NCI-H2107 (cell line): Measurements from ENCODE around the gene ELANE.
"Not testable (repeated sequence)": the region's sequence is repeated elsewhere in the genome, so short reads cannot be mapped to it uniquely, and the experiment has no call there.

Source experiments
- DNase-seq: peaks from one replicate; lab custom pipeline; 2025; lab: John Stamatoyannopoulos, UW

Gene ELANE

DNA sequence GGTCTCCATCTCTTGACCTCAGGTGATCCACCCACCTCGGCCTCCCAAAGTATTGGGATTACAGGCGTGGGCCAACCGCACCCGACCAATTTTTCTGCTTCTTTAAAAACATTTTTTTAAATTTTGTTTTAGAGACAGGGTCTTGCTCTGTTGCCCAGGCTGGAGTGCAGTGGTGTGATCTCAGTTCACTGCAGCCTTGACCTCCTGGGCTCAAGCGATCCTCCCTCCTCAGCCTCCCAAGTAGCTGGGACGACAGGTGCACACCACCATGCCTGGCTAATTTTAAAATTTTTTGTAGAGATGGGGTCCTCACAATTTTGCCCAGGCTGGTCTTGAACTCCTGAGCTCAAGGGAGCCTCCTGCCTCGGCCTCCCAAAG lies 9.3 kb upstream of the ELANE start:
- DNase-seq, result not testable (repeated sequence)

DNA sequence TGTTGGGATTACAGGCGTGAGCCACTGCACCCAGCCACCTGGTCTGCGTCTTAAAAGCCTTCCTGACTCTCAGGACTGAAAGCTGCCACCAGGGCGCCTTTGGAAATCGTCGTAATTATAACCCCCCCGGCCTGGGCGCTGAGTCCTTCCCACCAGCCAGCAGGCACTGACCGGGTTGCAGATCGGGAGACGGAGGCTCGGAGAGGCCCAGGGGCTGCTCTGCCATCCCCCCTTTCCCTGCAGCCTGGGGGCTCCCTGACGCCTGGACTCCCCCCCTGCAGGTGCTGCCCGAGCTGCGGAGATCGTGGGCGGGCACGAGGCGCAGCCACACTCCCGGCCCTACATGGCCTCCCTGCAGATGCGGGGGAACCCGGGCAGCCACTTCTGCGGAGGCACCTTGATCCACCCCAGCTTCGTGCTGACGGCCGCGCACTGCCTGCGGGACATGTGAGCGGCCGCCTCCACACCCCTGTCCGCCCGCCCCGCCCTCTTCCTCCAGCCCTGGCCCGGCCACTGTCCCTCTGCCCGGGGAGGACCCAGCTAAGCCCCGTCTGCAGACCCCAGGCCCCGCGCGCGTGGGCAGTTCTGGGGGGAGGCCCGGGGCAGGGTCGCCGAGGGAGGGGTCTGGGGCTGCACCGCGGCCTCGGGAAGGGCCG lies 8.8 kb upstream of the ELANE start:
- no peak for DNase-seq

DNA sequence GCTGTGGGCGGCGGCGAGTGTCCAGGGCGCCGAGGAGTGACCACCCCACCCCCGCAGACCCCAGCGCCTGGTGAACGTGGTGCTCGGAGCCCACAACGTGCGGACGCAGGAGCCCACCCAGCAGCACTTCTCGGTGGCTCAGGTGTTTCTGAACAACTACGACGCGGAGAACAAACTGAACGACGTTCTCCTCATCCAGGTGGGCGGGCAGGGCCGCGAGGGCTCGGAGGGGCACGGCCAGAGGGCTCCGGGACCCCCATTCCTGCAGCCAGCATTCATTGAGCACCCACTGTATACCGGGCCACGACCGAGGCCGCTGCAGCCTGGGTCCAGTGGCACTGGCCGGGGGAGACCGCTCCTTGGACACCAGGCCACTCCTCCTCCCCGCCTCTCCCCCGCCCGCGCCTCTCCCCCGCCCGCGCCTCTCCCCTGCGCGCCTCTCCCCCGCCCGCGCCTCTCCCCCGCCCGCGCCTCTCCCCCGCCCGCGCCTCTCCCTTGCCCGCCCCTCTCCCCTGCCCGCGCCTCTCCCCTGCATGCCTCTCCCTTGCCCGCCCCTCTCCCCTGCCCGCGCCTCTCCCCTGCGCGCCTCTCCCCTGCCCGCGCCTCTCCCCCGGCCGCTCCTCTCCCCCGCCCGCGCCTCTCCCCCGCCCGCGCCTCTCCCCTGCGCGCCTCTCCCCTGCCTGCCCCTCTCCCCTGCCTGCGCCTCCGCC lies 8.1 kb upstream of the ELANE start:
- DNase-seq, result no peak

DNA sequence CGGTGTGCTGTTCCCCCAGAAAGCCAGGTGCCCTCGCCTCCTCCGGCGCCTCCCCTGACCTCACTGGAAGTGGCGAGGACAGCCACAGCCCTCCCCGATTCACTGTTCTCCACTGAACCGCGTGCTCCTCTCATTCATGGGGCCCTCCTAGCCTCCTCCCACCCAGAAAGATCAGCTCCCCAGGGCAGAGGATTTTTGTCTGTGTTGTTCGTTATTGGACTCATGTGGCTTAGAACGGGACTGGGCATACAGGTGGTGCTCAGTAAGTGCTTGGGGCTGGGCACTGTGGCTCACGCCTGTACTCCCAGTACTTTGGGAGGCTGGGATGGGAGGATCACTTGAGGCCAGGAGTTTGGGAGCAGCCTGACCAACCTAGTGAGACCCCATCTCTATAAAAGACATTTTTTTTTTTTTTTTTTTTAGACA lies 7.5 kb upstream of the ELANE start:
- DNase-seq, result no peak

DNA sequence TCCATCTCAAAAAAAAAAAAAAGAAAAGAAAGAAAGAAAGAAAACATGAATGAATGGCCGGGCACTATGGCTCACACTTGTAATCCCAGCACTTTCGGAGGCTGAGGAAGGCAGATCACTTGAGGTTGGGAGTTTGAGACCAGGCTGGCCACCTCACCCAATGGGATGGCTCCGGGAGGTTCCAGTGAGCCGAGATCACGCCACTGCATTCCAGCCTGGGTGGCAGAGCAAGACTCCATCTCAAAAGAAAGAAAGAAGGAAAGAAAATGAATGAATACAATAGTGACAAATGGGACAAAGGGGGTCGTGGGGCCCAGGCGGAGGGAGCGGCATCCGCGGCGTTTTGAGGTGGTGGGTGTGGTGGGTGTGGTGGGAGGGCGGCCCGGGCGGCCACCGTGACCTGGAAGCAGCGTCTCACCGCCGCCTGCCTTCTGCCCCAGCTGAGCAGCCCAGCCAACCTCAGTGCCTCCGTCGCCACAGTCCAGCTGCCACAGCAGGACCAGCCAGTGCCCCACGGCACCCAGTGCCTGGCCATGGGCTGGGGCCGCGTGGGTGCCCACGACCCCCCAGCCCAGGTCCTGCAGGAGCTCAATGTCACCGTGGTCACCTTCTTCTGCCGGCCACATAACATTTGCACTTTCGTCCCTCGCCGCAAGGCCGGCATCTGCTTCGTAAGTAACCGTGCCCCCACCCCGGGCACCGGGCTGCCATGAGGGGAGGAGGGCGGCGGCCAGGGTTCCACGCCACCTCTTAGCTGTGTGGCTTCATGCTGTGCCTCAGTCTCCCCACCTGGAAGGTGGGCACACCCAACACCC lies 6.2 kb upstream of the ELANE start:
- DNase-seq, result no peak

DNA sequence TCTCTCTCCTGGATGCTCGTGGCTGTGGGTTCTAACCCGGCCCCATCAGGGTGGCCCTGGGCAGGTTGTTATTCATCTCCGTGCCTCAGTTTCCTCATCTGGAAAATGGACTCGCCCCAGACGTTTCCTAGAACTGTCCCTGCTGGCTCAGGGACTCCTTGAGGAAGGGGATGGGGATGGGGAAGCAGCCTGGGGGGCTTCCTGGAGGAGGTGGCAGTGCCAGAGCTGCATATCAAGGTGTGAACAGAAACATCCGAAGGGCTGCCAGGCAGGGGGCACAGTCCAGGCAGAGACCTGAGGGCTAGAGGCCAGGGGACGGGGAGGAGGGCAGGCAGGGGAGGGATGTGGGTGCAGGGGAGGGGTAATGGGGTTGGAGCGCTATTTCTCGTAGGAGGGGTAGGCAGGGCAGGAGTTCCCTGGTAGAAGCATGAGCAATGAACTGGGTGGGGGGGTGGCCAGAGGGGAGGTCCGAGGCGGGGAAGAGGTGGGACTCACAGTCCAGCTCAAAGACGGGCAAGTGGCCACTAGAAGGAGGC lies 3.6 kb upstream of the ELANE start:
- DNase-seq, result no peak

DNA sequence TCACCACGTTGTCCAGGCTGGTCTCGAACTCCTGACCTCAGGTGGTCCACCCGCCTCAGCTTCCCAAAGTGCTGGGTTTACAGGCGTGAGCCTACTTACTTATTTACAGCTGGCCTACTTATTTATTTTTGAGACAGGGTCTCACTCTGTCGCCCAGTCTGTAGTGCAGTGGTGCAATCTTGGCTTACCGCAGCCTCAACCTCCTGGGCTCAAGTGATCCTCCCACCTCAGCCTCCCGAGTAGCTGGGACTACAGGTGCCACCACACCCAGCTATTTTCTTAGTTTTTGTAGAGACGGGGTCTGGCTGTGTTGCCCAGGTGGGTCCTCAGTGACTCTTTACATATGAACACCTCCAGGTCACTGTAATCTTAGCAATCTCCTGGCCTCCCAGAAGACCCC lies 2.9 kb upstream of the ELANE start:
- not testable (repeated sequence) for DNase-seq

DNA sequence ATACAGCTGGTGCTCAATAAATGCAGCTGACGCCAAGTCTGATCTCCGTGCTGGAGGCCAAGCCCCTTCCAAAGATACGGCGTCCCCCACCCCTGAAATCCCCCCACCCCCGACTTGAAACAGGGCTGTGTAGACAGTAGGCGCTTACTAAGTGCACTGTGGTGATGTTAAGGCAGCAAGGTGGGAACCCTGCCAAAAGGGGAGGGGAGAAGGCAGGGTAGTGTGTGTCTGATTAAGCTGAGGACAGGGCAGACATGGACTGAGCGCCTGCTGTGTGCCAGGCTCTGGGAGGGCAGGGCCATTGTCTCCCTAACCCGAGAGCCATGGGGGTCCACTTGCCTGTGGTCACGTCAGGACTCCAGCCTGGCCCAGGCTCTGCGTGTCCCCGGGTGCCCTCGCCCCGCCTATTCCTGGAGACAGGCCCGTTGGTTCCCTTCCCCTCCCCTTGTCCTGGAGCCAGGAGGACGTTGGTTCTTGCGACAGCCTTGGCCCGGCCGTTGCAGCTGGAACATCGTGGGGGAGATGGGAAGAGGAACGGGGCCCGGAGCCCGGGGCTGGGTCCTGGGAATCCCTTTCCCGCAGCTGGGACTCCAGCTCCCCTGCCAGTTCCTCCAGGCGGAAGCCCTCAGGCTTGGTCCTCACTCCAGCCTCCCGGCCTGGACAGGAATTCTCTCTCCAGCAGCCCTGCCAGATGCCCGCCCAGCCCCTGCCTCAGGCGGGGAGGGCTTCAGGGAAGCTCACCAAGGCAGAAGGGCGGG lies 1.7 kb upstream of the ELANE start:
- no peak for DNase-seq

DNA sequence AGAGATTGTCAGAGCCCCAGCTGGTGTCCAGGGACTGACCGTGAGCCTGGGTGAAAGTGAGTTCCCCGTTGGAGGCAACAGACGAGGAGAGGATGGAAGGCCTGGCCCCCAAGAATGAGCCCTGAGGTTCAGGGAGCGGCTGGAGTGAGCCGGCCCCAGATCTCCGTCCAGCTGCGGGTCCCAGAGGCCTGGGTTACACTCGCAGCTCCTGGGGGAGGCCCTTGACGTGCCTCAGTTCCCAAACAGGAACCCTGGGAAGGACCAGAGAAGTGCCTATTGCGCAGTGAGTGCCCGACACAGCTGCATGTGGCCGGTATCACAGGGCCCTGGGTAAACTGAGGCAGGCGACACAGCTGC lies 1.1 kb upstream of the ELANE start:
- no peak for DNase-seq

DNA sequence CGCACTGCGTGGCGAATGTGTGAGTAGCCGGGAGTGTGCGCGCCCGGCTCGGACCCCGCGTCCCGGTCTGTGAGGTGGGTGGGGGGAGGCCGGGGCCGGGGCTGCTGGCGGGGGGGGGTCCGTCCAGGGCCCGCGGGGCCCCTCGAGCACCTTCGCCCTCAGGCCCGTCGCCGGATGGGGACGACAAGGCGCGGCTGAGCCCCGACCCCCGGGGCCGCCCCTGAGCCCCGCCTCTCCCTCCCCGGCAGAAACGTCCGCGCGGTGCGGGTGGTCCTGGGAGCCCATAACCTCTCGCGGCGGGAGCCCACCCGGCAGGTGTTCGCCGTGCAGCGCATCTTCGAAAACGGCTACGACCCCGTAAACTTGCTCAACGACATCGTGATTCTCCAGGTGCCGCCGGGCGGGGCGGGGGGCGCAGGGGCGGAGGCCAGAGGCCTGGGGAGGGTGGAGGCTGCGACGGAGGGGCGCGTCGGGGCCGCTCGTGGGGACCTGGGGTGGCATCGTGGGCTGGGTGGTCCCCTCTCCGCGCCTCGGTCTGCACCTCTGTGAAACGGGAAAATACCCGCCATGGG lies 997 bp downstream of the ELANE start:
- no peak for DNase-seq

DNA sequence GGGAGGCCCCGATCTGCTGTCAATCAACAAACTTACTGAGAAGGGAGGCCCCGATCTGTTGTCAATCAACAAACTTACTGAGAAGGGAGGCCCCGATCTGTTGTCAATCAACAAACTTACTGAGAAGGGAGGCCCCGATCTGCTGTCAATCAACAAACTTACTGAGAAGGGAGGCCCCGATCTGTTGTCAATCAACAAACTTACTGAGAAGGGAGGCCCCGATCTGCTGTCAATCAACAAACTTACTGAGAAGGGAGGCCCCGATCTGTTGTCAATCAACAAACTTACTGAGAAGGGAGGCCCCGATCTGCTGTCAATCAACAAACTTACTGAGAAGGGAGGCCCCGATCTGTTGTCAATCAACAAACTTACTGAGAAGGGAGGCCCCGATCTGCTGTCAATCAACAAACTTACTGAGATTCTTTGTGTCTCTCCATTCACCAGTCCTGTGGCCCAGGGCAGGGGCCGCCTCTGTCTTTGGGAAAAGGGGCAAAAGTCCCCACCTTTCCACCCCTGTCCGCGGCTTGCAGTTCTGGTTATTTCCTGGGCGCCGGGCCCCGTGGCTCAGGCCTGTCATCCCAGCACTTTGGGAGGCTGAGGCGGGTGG lies 1.6 kb downstream of the ELANE start:
- DNase-seq, result not testable (repeated sequence)

DNA sequence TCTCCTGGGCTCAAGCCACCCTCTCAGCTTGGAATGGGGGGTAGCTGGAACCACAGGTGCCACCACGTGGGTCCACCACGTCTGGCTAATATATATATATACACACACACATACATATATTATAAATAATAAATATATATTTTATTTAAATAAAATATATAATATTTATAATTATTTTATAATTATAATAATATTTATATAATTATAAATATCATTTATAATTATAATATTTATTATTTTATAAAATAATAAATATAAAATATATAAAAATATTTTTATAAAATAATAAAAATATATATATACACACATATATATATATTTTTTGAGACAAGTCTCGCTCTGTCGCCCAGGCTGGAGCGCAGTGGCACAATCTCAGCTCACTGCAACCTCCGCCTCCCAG lies 2.4 kb downstream of the ELANE start:
- DNase-seq, result no peak

DNA sequence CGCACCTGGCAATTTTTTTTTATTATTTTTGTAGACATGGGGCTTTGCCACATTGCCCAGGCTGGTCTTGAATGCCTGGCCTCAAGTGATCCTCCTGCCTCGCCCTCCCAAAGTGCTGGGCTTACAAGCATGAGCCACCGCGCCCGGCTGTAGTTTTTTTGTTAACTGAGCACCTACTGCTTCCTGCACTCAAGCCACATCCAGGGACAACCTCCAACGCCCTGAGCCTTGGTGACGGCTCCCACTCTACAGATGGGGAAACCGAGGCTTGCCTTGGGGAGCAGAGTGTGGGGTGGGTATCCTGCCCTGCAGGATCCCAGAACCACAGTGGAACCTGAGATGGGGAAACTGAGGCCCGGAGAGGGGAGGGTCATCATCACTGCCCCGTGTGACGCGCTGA lies 3.0 kb downstream of the ELANE start:
- no peak for DNase-seq

DNA sequence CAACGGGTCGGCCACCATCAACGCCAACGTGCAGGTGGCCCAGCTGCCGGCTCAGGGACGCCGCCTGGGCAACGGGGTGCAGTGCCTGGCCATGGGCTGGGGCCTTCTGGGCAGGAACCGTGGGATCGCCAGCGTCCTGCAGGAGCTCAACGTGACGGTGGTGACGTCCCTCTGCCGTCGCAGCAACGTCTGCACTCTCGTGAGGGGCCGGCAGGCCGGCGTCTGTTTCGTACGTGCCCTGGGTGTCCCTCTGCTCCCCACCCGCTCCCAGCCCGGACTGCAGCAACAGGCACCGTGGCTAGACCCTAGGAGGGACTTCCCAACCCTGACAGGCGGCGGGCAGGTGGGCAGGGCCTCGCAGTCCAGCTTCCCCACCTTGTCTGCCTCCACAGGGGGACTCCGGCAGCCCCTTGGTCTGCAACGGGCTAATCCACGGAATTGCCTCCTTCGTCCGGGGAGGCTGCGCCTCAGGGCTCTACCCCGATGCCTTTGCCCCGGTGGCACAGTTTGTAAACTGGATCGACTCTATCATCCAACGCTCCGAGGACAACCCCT lies 3.5 kb downstream of the ELANE start:
- DNase-seq, result no peak

DNA sequence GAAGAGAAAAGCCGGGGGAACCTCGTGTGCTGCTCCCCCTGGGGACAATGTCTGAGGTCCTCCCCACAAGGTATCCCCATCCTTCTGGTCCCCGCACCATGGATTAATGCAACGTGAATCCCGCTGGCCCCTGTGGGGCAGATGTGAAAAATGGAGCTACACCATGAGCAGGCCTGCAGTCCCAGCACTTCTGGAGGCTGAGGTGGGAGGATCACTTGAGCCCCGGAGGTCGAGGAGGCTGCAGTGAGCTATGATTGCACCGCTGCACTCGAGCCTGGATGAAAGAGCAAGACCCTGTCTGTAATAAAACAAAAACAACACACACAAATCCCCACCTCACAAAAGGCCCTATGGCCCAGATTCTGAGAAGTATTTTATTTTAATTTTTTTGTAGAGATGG lies 6.2 kb downstream of the ELANE start:
- no peak for DNase-seq

DNA sequence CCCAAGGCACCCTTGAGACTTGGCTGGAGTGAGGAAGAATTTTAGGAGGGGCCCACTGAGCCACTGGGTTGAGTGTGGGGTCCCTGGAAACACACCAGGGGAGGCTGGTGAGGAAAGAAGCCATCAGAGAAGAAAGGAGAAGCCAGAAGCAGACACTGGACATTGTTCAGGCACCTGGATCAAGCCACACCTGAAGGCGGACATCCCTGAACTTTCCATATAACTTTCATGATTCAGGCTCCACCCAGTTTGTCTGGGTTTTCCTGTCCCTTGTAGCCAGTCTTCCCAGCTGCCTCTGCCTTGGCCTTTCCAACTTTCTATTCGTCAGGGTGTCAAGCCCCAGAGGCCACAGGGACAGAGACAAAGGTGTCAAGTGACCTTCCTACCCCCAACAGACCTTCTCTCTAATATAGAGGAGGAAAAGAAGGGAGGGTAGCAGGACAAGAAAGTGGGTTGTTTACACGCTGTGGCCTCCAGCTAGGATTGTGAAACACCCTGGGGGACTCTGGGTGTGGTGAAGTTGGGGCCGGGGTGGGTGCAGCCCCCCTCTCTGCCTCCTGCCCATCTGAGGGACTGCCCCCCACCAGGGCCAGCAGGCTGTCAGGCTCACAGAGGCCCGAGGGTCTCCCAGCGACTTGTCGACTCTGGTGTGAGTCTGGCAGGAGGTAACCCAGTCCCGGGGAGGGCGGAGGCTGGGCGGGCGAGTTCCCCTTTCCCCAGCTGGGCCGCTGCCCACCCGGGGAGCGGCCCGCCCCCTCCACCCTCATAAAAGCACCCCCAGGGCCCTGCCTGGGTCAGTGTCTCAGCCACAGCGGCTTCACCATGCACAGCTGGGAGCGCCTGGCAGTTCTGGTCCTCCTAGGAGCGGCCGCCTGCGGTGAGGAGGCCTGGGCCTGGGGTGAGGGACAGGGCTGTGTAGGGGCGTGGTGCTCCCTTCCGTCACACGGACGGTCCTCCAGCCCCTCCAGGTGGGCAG lies 7.1 kb downstream of the ELANE start, which contains the start of gene CFD:
TSS of gene CFD (plus strand) at position 797 of the 976 bp plus-strand sequence. CDS start at position 823, 26 bp downstream.
- no peak for DNase-seq

DNA sequence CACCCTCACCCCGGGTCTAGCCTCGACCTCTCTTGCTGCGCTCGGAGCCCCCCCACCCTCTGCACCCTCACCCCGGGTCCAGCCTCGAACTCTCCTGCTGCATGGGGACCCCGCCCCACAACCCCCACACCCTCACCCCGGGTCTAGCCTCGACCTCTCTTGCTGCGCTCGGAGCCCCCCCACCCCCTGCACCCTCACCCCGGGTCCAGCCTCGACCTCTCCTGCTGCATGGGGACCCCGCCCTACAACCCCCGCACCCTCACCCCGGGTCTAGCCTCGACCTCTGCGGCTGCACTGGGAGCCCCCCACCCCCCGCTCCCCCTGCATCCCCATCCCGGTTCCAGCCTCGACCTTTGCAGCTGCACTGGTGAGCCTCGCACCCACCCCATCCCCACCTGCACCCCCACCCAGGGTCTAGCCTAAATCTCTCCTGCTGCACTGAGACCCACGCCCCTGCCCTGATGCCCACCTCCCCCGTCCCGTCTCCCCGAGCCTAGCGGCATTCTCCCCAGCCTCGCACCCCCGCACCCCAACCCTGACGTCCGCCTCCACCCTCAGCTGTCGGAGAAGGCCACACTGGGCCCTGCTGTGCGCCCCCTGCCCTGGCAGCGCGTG lies 9.1 kb downstream of the ELANE start:
- DNase-seq, result no peak

DNA sequence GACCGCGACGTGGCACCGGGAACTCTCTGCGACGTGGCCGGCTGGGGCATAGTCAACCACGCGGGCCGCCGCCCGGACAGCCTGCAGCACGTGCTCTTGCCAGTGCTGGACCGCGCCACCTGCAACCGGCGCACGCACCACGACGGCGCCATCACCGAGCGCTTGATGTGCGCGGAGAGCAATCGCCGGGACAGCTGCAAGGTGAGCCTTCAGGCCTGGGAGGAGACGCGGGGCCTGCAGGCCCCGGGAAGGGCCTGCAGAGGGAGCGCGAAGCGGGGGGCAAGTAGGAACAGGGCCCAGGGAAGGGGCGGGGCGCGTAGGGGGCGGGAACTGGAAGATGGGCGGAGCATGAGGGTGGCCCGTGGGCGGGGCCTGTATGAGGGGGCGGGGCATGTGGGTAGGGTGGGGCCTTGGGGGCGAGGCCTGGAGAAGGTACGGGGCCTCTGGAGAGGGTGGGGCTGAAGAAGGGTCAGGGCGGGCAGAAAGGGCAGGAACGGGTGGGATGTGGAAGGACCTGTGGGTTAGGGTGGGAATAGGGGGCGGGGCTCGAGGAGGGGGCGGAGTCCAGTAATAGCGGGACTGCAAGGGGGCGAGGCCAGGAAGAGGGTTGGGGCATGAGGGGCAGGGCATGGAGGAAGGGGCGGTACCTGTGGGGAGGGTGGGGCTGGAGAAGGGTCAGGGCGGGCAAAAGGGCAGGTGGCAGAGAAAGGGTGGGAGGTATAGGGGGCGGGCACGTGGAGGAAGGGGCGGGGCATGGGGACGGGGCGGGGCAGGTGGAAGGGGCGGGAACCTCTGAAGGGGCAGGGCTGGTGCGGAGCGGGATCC lies 9.9 kb downstream of the ELANE start:
- peak; percentile 38 for DNase-seq
